Transverse colon (tissue), 3 donors: ENCODE measurements around the gene PCDHGA4.
"Not testable (repeated sequence)": the region's sequence is repeated elsewhere in the genome, so short reads cannot be mapped to it uniquely, and the experiment has no call there.

Source experiments
- CTCF ChIP-seq, 5 experiments: fragments of 200-600 bp in 3 of 5; fragments of 450-650 bp in 2 of 5; sonication (generic) in 3 of 5; IDR thresholded peaks; 1 replicate in 2 of 5; 2 replicates in 3 of 5; pipeline ENCODE4 v1.5.1; 2016 to 2017; ENCODE audit warnings: antibody characterized with exemption in 5 of 5, inconsistent platforms in 3 of 5, mild to moderate bottlenecking in 2 of 5, moderate library complexity in 1 of 5
- POLR2A ChIP-seq: fragments of 450-650 bp; IDR thresholded peaks from one replicate; pipeline ENCODE4 v1.6.1; 2016; ENCODE audit warnings: antibody characterized with exemption, mild to moderate bottlenecking, moderate library complexity

- TF ChIP-seq POLR2A; CTCF (IDR thresholded peaks at IDR 0.05): not testable (repeated sequence)
These were observed 39.8 kb downstream of the PCDHGA4 start for GRCh38 chr5:141394401-141395187.
